Panc1 (cell line): ENCODE data around the gene CDC5L.

Experiments
- CTCF ChIP-seq: fragments of 450-650 bp; IDR thresholded peaks from 2 replicates; pipeline ENCODE4 v1.5.1; 2017; ENCODE audit warnings: mild to moderate bottlenecking
- POLR2AphosphoS5 ChIP-seq: IDR thresholded peaks from 2 replicates; pipeline ENCODE4 v1.6.1; 2012; ENCODE audit warnings: mild to moderate bottlenecking, low read depth, low read length, moderate library complexity
- REST ChIP-seq, 2 experiments: IDR thresholded peaks; 2 replicates each; pipeline ENCODE4 v1.6.1; 2011 to 2012; ENCODE audit warnings: low read depth in 2 of 2, control low read depth in 1 of 2, low read length in 1 of 2, mild to moderate bottlenecking in 1 of 2, moderate library complexity in 1 of 2; ENCODE audit not compliant: insufficient read depth in 1 of 2
- SIN3A ChIP-seq: IDR thresholded peaks from 2 replicates; pipeline ENCODE4 v1.6.1; 2012; ENCODE audit warnings: low read depth, mild to moderate bottlenecking, low read length, moderate library complexity, borderline replicate concordance; ENCODE audit not compliant: insufficient read depth

GRCh38 chr6:44359973-44360372, 27.5 kb upstream of the CDC5L start:
- TF ChIP-seq CTCF (no peak), POLR2AphosphoS5 (no peak), SIN3A (no peak), REST (IDR thresholded peaks at IDR 0.05; ENCODE audit: insufficient read depth in 1 of 2, low read depth in 2 of 2, low read length in 1 of 2) (no peak)
